HL-60 (cell line): ENCODE results near the gene FIGN.

Source experiments
- GABPA ChIP-seq: IDR thresholded peaks from 2 replicates; pipeline ENCODE4 v1.6.1; 2012; ENCODE audit warnings: low read depth
- POLR2AphosphoS5 ChIP-seq: IDR thresholded peaks from 2 replicates; pipeline ENCODE4 v1.6.1; 2012; ENCODE audit warnings: low read depth
- SPI1 ChIP-seq: IDR thresholded peaks from 2 replicates; pipeline ENCODE4 v1.6.1; 2012; ENCODE audit warnings: low read depth, mild to moderate bottlenecking, borderline replicate concordance
- TF ChIP-seq, protein P1 (sequence below): IDR thresholded peaks from one replicate; pipeline ENCODE4 v1.5.1; 2011; ENCODE audit warnings: low read length, control low read depth, inconsistent platforms; ENCODE audit not compliant: insufficient read depth

- TF ChIP-seq, protein P1, sequence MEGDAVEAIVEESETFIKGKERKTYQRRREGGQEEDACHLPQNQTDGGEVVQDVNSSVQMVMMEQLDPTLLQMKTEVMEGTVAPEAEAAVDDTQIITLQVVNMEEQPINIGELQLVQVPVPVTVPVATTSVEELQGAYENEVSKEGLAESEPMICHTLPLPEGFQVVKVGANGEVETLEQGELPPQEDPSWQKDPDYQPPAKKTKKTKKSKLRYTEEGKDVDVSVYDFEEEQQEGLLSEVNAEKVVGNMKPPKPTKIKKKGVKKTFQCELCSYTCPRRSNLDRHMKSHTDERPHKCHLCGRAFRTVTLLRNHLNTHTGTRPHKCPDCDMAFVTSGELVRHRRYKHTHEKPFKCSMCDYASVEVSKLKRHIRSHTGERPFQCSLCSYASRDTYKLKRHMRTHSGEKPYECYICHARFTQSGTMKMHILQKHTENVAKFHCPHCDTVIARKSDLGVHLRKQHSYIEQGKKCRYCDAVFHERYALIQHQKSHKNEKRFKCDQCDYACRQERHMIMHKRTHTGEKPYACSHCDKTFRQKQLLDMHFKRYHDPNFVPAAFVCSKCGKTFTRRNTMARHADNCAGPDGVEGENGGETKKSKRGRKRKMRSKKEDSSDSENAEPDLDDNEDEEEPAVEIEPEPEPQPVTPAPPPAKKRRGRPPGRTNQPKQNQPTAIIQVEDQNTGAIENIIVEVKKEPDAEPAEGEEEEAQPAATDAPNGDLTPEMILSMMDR = no peak
- TF ChIP-seq POLR2AphosphoS5 (no peak), SPI1 (no peak), GABPA (no peak)
These were observed 27.5 kb downstream of the FIGN start for GRCh38 chr2:163708265-163708664.
